ENCODE data around the gene WDR17.

- TF ChIP-seq CTCF (IDR thresholded peaks at IDR 0.05) (no peak), EP300 (IDR thresholded peaks at IDR 0.05) (no peak), POLR2AphosphoS5 (IDR thresholded peaks at IDR 0.05) (no peak), POLR2A (IDR thresholded peaks at IDR 0.05) (no peak)
Measured at GRCh38 chr4:176043838-176044588, 21.6 kb upstream of the WDR17 start.
